Measurements from ENCODE around the gene CTSH. TPM values are rescaled to one million over a fixed set of nuclear protein-coding genes. Genes with fewer than 3 reads are reported as not detected.

Gene CTSH
- total RNA-seq, 1 experiment from 2014 or later, result 178 TPM

DNA sequence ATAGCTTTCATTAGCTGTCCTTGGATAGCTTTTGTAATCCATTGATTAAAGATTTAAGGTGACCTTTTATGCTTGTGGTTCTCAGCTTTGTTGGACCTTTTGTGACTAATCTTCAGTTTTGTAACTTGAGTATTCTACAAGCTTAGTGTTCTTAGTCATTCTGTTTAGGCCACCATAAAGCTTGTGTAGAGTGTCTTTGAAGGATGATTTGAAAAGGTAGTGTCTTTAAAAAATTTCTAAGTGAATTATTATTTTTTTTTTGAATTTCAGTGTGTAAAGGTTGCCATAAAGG lies 64.7 kb downstream of the CTSH start:
- no TSS peak for BruUV-seq (replicated peaks)
- ChIA-PET CTCF (no interaction called here), POLR2A (interaction anchor here (0.6 kb wide), 2 partner anchors 33 to 115 kb away, joined by 3 read pairs; no protein-coding TSS in a partner anchor)
- no peak for TF ChIP-seq POLR2AphosphoS5 (IDR thresholded peaks at IDR 0.05; ENCODE audit: low read depth, low read length)
- TF ChIP-seq REST (IDR thresholded peaks at IDR 0.05; ENCODE audit: insufficient read depth in 1 of 2, low read depth in 2 of 2, low read length in 1 of 2), result no peak
- TF ChIP-seq TCF7L2 (IDR thresholded peaks at IDR 0.05; ENCODE audit: low read depth, low read length), result no peak
- TF ChIP-seq SIN3A (IDR thresholded peaks at IDR 0.05; ENCODE audit: borderline replicate concordance, insufficient read depth, low read depth, low read length), result no peak
- TF ChIP-seq, protein P1, sequence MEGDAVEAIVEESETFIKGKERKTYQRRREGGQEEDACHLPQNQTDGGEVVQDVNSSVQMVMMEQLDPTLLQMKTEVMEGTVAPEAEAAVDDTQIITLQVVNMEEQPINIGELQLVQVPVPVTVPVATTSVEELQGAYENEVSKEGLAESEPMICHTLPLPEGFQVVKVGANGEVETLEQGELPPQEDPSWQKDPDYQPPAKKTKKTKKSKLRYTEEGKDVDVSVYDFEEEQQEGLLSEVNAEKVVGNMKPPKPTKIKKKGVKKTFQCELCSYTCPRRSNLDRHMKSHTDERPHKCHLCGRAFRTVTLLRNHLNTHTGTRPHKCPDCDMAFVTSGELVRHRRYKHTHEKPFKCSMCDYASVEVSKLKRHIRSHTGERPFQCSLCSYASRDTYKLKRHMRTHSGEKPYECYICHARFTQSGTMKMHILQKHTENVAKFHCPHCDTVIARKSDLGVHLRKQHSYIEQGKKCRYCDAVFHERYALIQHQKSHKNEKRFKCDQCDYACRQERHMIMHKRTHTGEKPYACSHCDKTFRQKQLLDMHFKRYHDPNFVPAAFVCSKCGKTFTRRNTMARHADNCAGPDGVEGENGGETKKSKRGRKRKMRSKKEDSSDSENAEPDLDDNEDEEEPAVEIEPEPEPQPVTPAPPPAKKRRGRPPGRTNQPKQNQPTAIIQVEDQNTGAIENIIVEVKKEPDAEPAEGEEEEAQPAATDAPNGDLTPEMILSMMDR (IDR thresholded peaks at IDR 0.05), result no peak
- Histone ChIP-seq H3K4me1 (ENCODE audit: control insufficient read depth, insufficient read depth, low read length) (peaks cover 53% of the 10 kb centered on the region), H3K9me3 (ENCODE audit: control insufficient read depth, insufficient read depth, low read depth, low read length) (no peaks in the 10 kb centered on the region), H3K36me3 (ENCODE audit: control insufficient read depth, insufficient read depth, low read length) (peaks cover 24% of the 10 kb centered on the region), H3K27ac (ENCODE audit: low read length) (no peak overlapping the region; the same call in 1 of the 2 replicates), H3K4me3 (ENCODE audit: low read depth in 2 of 2, low read length in 2 of 2) (no peak overlapping the region), H3K27me3 (ENCODE audit: control insufficient read depth, insufficient read depth, low read length) (no peaks in the 10 kb centered on the region)
- intact Hi-C loops (cut with micrococcal nuclease; ENCODE audit: unreplicated experiment) (no loop called here), in situ Hi-C loops (cut with HindIII; ENCODE audit: low pct_unique_long_range_greater_than_20kb, low sequenced_read_pairs) (no loop called here)
- ATAC-seq, result no peak
- DNase-seq (ENCODE audit: low read depth, low spot score), result no peak

- DNase-seq (ENCODE audit: low read depth, low spot score), result no peak
- intact Hi-C loops (cut with micrococcal nuclease; ENCODE audit: unreplicated experiment) (loop anchor here (10.0 kb wide), 1 partner anchor 125 kb away; no protein-coding TSS in a partner anchor), in situ Hi-C loops (cut with HindIII; ENCODE audit: low pct_unique_long_range_greater_than_20kb, low sequenced_read_pairs) (no loop called here)
- Histone ChIP-seq H3K4me3 (ENCODE audit: low read depth in 2 of 2, low read length in 2 of 2) (no peak overlapping the region), H3K4me1 (ENCODE audit: control insufficient read depth, insufficient read depth, low read length) (peaks cover 49% of the 10 kb centered on the region), H3K27ac (ENCODE audit: low read length) (no peak overlapping the region; the same call in 1 of the 2 replicates), H3K36me3 (ENCODE audit: control insufficient read depth, insufficient read depth, low read length) (peaks cover 19% of the 10 kb centered on the region), H3K9me3 (ENCODE audit: control insufficient read depth, insufficient read depth, low read depth, low read length) (no peaks in the 10 kb centered on the region), H3K27me3 (ENCODE audit: control insufficient read depth, insufficient read depth, low read length) (no peaks in the 10 kb centered on the region)
- ChIA-PET POLR2A (interaction anchor here (0.6 kb wide), 2 partner anchors 32 to 115 kb away, joined by 3 read pairs; no protein-coding TSS in a partner anchor), CTCF (no interaction called here)
- ATAC-seq, result no peak
- TF ChIP-seq, protein P1 (IDR thresholded peaks at IDR 0.05), result no peak
- TF ChIP-seq TCF7L2 (IDR thresholded peaks at IDR 0.05; ENCODE audit: low read depth, low read length) (no peak), REST (IDR thresholded peaks at IDR 0.05; ENCODE audit: insufficient read depth in 1 of 2, low read depth in 2 of 2, low read length in 1 of 2) (no peak), SIN3A (IDR thresholded peaks at IDR 0.05; ENCODE audit: borderline replicate concordance, insufficient read depth, low read depth, low read length) (no peak), POLR2AphosphoS5 (IDR thresholded peaks at IDR 0.05; ENCODE audit: low read depth, low read length) (no peak)
- no TSS peak for BruUV-seq (replicated peaks)
Observed at GRCh38 chr15:78879517-78880241, 65.2 kb downstream of the CTSH start.

All from Panc1 (cell line).